Measurements from ENCODE around the gene SUCO. TPM values are rescaled to one million over a fixed set of nuclear protein-coding genes. Genes with fewer than 3 reads are reported as not detected.
A peak's percentile ranks its signal among the peaks of the same experiment; 100 is the strongest.

SUCO gene
- total RNA-seq, 1 donor from 2014 or later = 11.3 TPM

GRCh38 chr1:172540635-172541034 is 7.7 kb downstream of the SUCO start:
- H3K36me3 ChIP-seq (ENCODE audit: control insufficient read depth, insufficient read depth, low read length) = no peaks in the 10 kb centered on the region
- H3K27me3 ChIP-seq (ENCODE audit: control insufficient read depth, insufficient read depth, low read length) = no peaks in the 10 kb centered on the region
- no peak overlapping the region for H3K4me3 ChIP-seq (ENCODE audit: low read depth, low read length)
- FAIRE-seq = no peak
- TF ChIP-seq, protein P1, sequence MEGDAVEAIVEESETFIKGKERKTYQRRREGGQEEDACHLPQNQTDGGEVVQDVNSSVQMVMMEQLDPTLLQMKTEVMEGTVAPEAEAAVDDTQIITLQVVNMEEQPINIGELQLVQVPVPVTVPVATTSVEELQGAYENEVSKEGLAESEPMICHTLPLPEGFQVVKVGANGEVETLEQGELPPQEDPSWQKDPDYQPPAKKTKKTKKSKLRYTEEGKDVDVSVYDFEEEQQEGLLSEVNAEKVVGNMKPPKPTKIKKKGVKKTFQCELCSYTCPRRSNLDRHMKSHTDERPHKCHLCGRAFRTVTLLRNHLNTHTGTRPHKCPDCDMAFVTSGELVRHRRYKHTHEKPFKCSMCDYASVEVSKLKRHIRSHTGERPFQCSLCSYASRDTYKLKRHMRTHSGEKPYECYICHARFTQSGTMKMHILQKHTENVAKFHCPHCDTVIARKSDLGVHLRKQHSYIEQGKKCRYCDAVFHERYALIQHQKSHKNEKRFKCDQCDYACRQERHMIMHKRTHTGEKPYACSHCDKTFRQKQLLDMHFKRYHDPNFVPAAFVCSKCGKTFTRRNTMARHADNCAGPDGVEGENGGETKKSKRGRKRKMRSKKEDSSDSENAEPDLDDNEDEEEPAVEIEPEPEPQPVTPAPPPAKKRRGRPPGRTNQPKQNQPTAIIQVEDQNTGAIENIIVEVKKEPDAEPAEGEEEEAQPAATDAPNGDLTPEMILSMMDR (IDR thresholded peaks at IDR 0.05; ENCODE audit: insufficient read depth, low read length, severe bottlenecking) = no peak
- no peak for DNase-seq (ENCODE audit: low read depth)

- DNase-seq (ENCODE audit: low read depth) = no peak
- no peak for FAIRE-seq
- Histone ChIP-seq H3K36me3 (ENCODE audit: control insufficient read depth, insufficient read depth, low read length) (no peaks in the 10 kb centered on the region), H3K27me3 (ENCODE audit: control insufficient read depth, insufficient read depth, low read length) (no peaks in the 10 kb centered on the region), H3K4me3 (ENCODE audit: low read depth, low read length) (no peak overlapping the region)
- TF ChIP-seq, protein P1 (IDR thresholded peaks at IDR 0.05; ENCODE audit: insufficient read depth, low read length, severe bottlenecking) = no peak
Observed at GRCh38 chr1:172544481-172545104, 11.6 kb downstream of the SUCO start.

- TF ChIP-seq, protein P1 (IDR thresholded peaks at IDR 0.05; ENCODE audit: insufficient read depth, low read length, severe bottlenecking) = no peak
- Histone ChIP-seq H3K4me3 (ENCODE audit: low read depth, low read length) (no peak overlapping the region), H3K27me3 (ENCODE audit: control insufficient read depth, insufficient read depth, low read length) (no peaks in the 10 kb centered on the region), H3K36me3 (ENCODE audit: control insufficient read depth, insufficient read depth, low read length) (no peaks in the 10 kb centered on the region)
- DNase-seq (ENCODE audit: low read depth) (no peak), FAIRE-seq (no peak)
Observed at GRCh38 chr1:172545396-172546004, 12.6 kb downstream of the SUCO start.

DNA sequence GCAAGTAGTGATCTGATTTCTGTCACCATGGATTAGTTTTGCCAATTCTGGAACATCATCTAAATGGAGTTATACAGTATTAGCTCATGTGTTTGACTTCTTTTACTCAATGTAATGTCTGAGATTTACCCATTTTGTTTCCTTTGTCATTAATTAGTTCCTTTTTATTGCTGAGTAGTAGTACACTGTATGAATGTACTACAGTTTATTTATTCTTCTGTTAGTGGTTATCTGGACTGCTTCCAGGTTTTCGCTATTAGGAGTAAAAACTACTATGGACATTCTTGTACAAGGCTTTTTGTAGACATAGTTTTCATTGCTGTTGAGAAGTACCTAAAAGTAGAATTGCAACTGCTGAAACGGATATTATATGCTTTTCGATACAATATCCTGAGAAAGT is 14.1 kb downstream of the SUCO start:
- H3K36me3 ChIP-seq (ENCODE audit: control insufficient read depth, insufficient read depth, low read length) = no peaks in the 10 kb centered on the region
- DNase-seq (ENCODE audit: low read depth) = no peak
- no peaks in the 10 kb centered on the region for H3K27me3 ChIP-seq (ENCODE audit: control insufficient read depth, insufficient read depth, low read length)
- FAIRE-seq = no peak
- no peak overlapping the region for H3K4me3 ChIP-seq (ENCODE audit: low read depth, low read length)
- TF ChIP-seq, protein P1 (IDR thresholded peaks at IDR 0.05; ENCODE audit: insufficient read depth, low read length, severe bottlenecking) = no peak

DNA sequence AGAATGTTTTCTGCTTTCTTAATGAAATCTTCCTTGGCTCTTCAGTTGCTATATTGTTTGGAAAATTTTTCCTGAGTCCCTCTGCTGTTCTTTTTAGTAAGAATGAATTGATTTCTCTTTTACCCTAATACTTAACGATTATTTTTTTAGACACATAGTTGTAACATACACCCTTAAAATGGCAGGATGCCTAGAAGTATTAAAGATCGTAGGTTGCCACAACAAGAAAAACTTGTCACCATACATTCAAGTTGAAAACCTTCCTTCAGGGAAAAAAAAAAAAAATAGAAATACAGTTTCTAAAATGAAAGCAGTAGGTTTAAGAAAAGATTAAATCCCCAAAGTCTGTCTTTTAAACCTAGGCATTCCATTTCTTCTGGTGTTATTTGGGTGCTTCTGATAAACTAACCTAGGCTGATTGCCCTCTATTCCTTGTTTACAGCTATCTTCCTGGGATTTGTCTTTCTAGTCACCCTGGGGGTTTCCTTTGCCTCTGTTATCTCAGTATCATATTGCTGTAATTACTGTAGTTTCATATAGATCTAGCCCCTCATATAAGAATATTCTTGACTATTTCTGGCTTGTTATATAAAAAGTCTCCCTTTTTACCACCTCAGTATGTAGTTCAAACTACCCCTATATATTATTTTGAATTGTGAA is 16.8 kb downstream of the SUCO start:
- TF ChIP-seq, protein P1 (IDR thresholded peaks at IDR 0.05; ENCODE audit: insufficient read depth, low read length, severe bottlenecking) = no peak
- H3K36me3 ChIP-seq (ENCODE audit: control insufficient read depth, insufficient read depth, low read length) = no peaks in the 10 kb centered on the region
- H3K4me3 ChIP-seq (ENCODE audit: low read depth, low read length) = no peak overlapping the region
- H3K27me3 ChIP-seq (ENCODE audit: control insufficient read depth, insufficient read depth, low read length) = no peaks in the 10 kb centered on the region
- no peak for FAIRE-seq
- peak; percentile 6 for DNase-seq (ENCODE audit: low read depth)
